BLaER1 (cell line): ENCODE data around the gene MCFD2.
A peak's percentile ranks its signal among the peaks of the same experiment; 100 is the strongest.

Experiments
- H3K27ac ChIP-seq: shearing (Covaris generic); formaldehyde crosslinking; 2 replicates; pipeline ENCODE4 v1.8.1; 2022
- H3K27me3 ChIP-seq: shearing (Covaris generic); formaldehyde crosslinking; 2 replicates; pipeline ENCODE4 v1.8.1; 2022
- H3K36me3 ChIP-seq: shearing (Covaris generic); formaldehyde crosslinking; 2 replicates; pipeline ENCODE4 v1.8.1; 2022
- H3K4me1 ChIP-seq: shearing (Covaris generic); formaldehyde crosslinking; 2 replicates; pipeline ENCODE4 v1.8.1; 2022
- H3K4me2 ChIP-seq: shearing (Covaris generic); formaldehyde crosslinking; 2 replicates; pipeline ENCODE4 v1.8.1; 2022
- H3K4me3 ChIP-seq: shearing (Covaris generic); formaldehyde crosslinking; 2 replicates; pipeline ENCODE4 v1.8.1; 2022
- H3K9ac ChIP-seq: shearing (Covaris generic); formaldehyde crosslinking; 2 replicates; pipeline ENCODE4 v1.8.1; 2022
- H3K9me3 ChIP-seq: shearing (Covaris generic); formaldehyde crosslinking; 2 replicates; pipeline ENCODE4 v1.8.1; 2022
- H4K20me1 ChIP-seq: shearing (Covaris generic); formaldehyde crosslinking; 2 replicates; pipeline ENCODE4 v1.8.1; 2022
- Cebpa-rat ChIP-seq: shearing (Covaris generic); IDR thresholded peaks from 2 replicates; pipeline ENCODE4 v1.8.1; 2022

Gene MCFD2

GRCh38 chr2:46954951-46955571, 39.5 kb upstream of the MCFD2 start:
- no peak overlapping the region for H3K4me3 ChIP-seq
- peaks cover 99% of the 10 kb centered on the region for H3K36me3 ChIP-seq
- H4K20me1 ChIP-seq = peaks cover 100% of the 10 kb centered on the region
- peak overlapping the region; percentile 37; the same call in 1 of the 2 replicates for H3K27ac ChIP-seq
- H3K4me1 ChIP-seq = peaks cover 62% of the 10 kb centered on the region
- no peaks in the 10 kb centered on the region for H3K27me3 ChIP-seq
- H3K9ac ChIP-seq = no peak overlapping the region
- no peak overlapping the region for H3K4me2 ChIP-seq
- TF ChIP-seq Cebpa-rat = no peak
- no peaks in the 10 kb centered on the region for H3K9me3 ChIP-seq

DNA sequence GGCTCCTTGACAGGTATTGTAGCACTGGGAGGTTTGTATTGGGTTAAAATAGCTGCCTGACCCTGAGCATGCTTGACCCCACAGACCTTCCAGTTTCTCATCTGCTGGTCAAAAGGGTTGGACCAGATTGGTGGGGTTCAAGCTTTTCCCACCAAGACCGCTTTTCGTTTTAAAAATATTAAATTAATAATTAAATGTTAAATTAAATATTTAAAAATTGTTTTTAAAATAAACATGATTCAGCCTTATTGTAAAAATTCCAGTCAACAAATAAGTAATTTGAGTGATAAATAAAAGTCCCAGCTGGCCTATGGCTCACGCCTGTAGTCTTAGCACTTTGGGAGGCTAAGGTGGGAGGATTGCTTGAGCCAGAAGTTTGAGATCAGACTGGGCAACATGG, 36.6 kb upstream of the MCFD2 start:
- no peak overlapping the region for H3K4me3 ChIP-seq
- TF ChIP-seq Cebpa-rat = no peak
- H3K36me3 ChIP-seq = peaks cover 93% of the 10 kb centered on the region
- peaks cover 100% of the 10 kb centered on the region for H4K20me1 ChIP-seq
- no peak overlapping the region for H3K9ac ChIP-seq
- H3K27ac ChIP-seq = peak overlapping the region; percentile 27; the same call in 1 of the 2 replicates
- no peaks in the 10 kb centered on the region for H3K27me3 ChIP-seq
- peaks cover 66% of the 10 kb centered on the region for H3K4me1 ChIP-seq
- no peak overlapping the region for H3K4me2 ChIP-seq
- no peaks in the 10 kb centered on the region for H3K9me3 ChIP-seq

DNA sequence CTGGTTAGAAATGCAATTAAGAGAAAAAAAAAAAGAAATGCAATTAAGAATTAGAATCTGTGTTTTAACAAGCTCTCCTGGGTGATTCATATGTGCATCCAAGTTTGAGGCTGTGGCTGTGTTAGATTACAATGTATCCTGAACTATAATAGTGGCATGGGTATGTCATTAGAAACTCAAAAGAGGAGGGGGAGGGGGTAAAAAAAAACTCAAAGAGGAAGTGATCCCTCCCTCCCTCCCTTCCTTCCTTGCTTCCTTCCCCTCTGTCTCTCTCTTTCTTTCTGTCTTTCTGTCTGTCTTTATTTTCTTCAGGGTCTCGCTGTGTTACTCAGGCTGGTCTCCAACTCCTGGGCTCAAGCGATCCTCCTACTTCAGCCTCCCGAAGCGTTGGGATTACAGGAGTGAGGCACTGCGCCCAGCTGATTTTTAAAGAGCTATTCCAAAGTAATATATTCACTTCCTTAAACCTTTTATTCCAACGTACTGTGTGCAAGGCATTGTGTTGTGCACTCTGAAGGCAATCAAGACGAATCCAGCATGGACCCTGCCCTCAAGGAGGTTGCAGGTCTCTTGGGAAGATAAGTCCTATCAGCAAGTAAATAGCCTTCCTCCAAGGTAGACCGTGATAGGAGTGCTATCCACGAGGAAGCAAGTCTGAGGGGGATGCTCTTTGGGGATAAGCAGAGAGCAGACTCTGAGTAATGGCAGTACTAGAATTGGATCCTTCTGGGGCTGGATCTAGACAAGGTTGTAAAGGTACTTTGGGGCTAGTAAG, 35.9 kb upstream of the MCFD2 start:
- TF ChIP-seq Cebpa-rat = no peak

GRCh38 chr2:46950314-46950713, 34.7 kb upstream of the MCFD2 start:
- no peak overlapping the region; the same call in 1 of the 2 replicates for H3K9ac ChIP-seq
- H3K4me1 ChIP-seq = peaks cover 72% of the 10 kb centered on the region
- TF ChIP-seq Cebpa-rat = no peak
- no peaks in the 10 kb centered on the region for H3K27me3 ChIP-seq
- H4K20me1 ChIP-seq = peaks cover 88% of the 10 kb centered on the region
- peak overlapping the region; percentile 99 for H3K4me2 ChIP-seq
- H3K4me3 ChIP-seq = no peak overlapping the region
- H3K9me3 ChIP-seq = no peaks in the 10 kb centered on the region
- H3K27ac ChIP-seq = peak overlapping the region; percentile 92; the same call in 1 of the 2 replicates
- H3K36me3 ChIP-seq = peaks cover 85% of the 10 kb centered on the region

More for the DNA sequence above, 35.9 kb upstream of the MCFD2 start:
- H3K27ac ChIP-seq = peak overlapping the region; percentile 57
- 0 out of 2 replicates have a peak overlapping the region, but pooled peaks have one; percentile 27 for H3K9ac ChIP-seq
- peaks cover 66% of the 10 kb centered on the region for H3K4me1 ChIP-seq
- peaks cover 100% of the 10 kb centered on the region for H4K20me1 ChIP-seq
- H3K4me3 ChIP-seq = no peak overlapping the region
- peak overlapping the region; percentile 99 for H3K4me2 ChIP-seq
- no peaks in the 10 kb centered on the region for H3K27me3 ChIP-seq
- H3K36me3 ChIP-seq = peaks cover 93% of the 10 kb centered on the region
- no peaks in the 10 kb centered on the region for H3K9me3 ChIP-seq

- H3K27ac ChIP-seq = peak overlapping the region; percentile 92
- H3K27me3 ChIP-seq = no peaks in the 10 kb centered on the region
- H4K20me1 ChIP-seq = peaks cover 64% of the 10 kb centered on the region
- H3K9ac ChIP-seq = peak overlapping the region; percentile 95
- H3K4me2 ChIP-seq = peak overlapping the region; percentile 99
- peaks cover 70% of the 10 kb centered on the region for H3K36me3 ChIP-seq
- TF ChIP-seq Cebpa-rat = no peak
- H3K4me1 ChIP-seq = peaks cover 84% of the 10 kb centered on the region
- H3K4me3 ChIP-seq = peak overlapping the region; percentile 96
- no peaks in the 10 kb centered on the region for H3K9me3 ChIP-seq
Observed at GRCh38 chr2:46947841-46948240, 32.2 kb upstream of the MCFD2 start.

DNA sequence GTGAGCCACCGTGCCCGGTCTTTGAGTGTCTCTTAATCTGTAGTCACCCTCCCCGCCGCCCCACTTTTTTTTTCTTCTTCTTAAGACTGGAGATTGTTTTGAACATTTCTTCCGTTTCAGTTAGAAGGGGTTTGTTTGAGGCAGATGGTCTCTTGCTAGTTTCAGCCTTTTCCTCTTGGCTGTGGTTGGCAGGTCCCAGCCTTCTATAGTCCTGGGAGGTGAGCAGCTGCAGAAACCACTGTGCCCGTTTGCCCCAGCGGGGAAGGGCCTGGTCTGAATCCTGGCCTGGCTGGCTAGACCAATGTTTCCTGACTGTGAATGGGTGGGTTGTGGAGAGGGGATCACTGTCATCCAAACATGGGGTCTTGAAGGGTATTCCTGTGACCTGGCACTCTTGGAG, 30.1 kb upstream of the MCFD2 start:
- TF ChIP-seq Cebpa-rat = no peak
- Histone ChIP-seq H3K4me1 (peaks cover 70% of the 10 kb centered on the region), H3K27ac (peak overlapping the region; percentile 92), H4K20me1 (peaks cover 57% of the 10 kb centered on the region), H3K4me2 (peak overlapping the region; percentile 99), H3K4me3 (peak overlapping the region; percentile 96), H3K9ac (peak overlapping the region; percentile 95), H3K9me3 (no peaks in the 10 kb centered on the region), H3K36me3 (peaks cover 49% of the 10 kb centered on the region), H3K27me3 (no peaks in the 10 kb centered on the region)

GRCh38 chr2:46943881-46944798, 28.5 kb upstream of the MCFD2 start:
- Histone ChIP-seq H3K27ac (peak overlapping the region; percentile 92), H3K36me3 (peaks cover 35% of the 10 kb centered on the region)

DNA sequence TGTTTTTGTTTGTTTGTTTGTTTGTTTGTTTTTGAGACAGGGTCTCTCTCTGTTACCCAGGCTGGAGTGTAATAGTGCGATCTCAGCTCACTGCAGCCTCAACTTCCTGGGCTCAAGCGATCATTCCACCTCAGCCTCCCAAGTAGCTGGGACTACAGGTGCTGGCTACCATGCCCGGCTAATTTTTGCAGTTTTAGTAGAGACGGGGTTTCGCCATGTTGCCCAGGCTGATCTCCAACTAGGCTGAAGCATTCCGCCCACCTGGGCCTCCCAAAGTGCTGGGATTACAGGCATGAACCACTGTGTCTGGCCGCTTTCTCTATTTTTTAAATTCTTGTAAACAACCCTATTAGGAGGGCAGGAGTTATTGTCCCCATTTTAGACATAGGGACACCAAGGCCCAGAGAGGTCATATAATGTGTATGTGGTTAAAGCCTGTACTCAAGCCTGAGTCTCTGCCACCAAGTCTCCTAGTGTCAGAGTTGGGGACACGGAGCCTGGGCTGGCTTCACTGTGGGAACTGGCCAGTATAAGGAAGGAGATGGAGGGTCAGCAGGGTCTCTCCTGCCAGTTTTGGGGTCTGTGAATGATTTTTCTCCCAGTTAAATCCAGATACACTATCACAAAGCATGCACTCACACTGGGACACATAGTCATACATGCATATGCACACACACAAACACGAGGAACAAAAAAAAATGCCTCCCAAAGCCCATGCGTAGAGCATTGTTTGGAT, 27.5 kb upstream of the MCFD2 start:
- Histone ChIP-seq H3K27ac (peak overlapping the region; percentile 92), H3K36me3 (peaks cover 25% of the 10 kb centered on the region), H3K4me3 (peak overlapping the region; percentile 96), H3K4me1 (peaks cover 69% of the 10 kb centered on the region), H3K9ac (peak overlapping the region; percentile 95), H3K9me3 (no peaks in the 10 kb centered on the region), H4K20me1 (peaks cover 30% of the 10 kb centered on the region), H3K27me3 (no peaks in the 10 kb centered on the region), H3K4me2 (peak overlapping the region; percentile 99)
- no peak for TF ChIP-seq Cebpa-rat

More at GRCh38 chr2:46943881-46944798, 28.5 kb upstream of the MCFD2 start:
- Histone ChIP-seq H3K9ac (peak overlapping the region; percentile 95), H3K4me3 (peak overlapping the region; percentile 96), H3K4me2 (peak overlapping the region; percentile 99), H3K9me3 (no peaks in the 10 kb centered on the region), H4K20me1 (peaks cover 41% of the 10 kb centered on the region), H3K27me3 (no peaks in the 10 kb centered on the region), H3K4me1 (peaks cover 70% of the 10 kb centered on the region)
- no peak for TF ChIP-seq Cebpa-rat

- H4K20me1 ChIP-seq = peaks cover 21% of the 10 kb centered on the region
- H3K4me3 ChIP-seq = peak overlapping the region; percentile 96
- no peak for TF ChIP-seq Cebpa-rat
- H3K9ac ChIP-seq = peak overlapping the region; percentile 95
- H3K27me3 ChIP-seq = no peaks in the 10 kb centered on the region
- peak overlapping the region; percentile 92 for H3K27ac ChIP-seq
- no peaks in the 10 kb centered on the region for H3K9me3 ChIP-seq
- peaks cover 66% of the 10 kb centered on the region for H3K4me1 ChIP-seq
- H3K4me2 ChIP-seq = peak overlapping the region; percentile 99
- peaks cover 20% of the 10 kb centered on the region for H3K36me3 ChIP-seq
Observed at GRCh38 chr2:46942143-46942526, 26.5 kb upstream of the MCFD2 start.
